Measurements from ENCODE around the gene ECHDC3.
"Not testable (repeated sequence)": the region's sequence is repeated elsewhere in the genome, so short reads cannot be mapped to it uniquely, and the experiment has no call there.

ECHDC3 gene

DNA sequence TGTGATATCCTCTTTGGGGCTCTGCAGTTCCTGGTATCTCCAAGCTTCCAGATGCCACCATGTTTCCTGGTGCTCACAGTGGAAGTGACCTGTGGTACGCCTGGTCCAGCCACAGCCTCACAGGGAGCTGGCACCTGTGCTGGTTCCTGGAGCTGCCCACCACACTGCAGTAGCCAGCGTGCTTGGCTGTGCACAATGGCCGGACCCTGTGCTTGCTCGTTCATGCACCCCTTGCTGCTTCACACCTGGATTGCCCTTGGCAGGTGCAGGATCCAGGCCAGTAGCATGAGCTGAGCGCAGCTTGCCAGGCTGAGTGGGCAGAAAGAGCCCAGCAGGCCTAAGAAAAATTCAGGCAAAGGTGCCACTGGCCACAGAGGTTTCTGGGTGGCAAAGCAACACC lies 11.4 kb upstream of the ECHDC3 start:
- H3K27ac ChIP-seq (ENCODE audit: low read depth, low read length, poor library complexity, severe bottlenecking), result no peak overlapping the region
- TF ChIP-seq, protein P1, sequence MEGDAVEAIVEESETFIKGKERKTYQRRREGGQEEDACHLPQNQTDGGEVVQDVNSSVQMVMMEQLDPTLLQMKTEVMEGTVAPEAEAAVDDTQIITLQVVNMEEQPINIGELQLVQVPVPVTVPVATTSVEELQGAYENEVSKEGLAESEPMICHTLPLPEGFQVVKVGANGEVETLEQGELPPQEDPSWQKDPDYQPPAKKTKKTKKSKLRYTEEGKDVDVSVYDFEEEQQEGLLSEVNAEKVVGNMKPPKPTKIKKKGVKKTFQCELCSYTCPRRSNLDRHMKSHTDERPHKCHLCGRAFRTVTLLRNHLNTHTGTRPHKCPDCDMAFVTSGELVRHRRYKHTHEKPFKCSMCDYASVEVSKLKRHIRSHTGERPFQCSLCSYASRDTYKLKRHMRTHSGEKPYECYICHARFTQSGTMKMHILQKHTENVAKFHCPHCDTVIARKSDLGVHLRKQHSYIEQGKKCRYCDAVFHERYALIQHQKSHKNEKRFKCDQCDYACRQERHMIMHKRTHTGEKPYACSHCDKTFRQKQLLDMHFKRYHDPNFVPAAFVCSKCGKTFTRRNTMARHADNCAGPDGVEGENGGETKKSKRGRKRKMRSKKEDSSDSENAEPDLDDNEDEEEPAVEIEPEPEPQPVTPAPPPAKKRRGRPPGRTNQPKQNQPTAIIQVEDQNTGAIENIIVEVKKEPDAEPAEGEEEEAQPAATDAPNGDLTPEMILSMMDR (IDR thresholded peaks at IDR 0.05; ENCODE audit: low read length), result no peak
- TF ChIP-seq EZH2 (IDR thresholded peaks at IDR 0.05; ENCODE audit: borderline replicate concordance, low read length), result no peak
- no peaks in the 10 kb centered on the region; the same call in 1 of the 2 replicates for H3K36me3 ChIP-seq (ENCODE audit: insufficient read depth, low read length)
- no peaks in the 10 kb centered on the region for H3K4me1 ChIP-seq (ENCODE audit: insufficient read depth, low read length, severe bottlenecking)
- no peaks in the 10 kb centered on the region for H3F3A ChIP-seq (ENCODE audit: insufficient read depth, low read length)
- H3K4me3 ChIP-seq (ENCODE audit: low read depth, low read length, poor library complexity, severe bottlenecking), result no peak overlapping the region
- no peaks in the 10 kb centered on the region for H4K20me1 ChIP-seq (ENCODE audit: insufficient read depth, low read length)
- H2AFZ ChIP-seq (ENCODE audit: low read length), result no peak overlapping the region
- H3K27me3 ChIP-seq (ENCODE audit: insufficient read depth, low read length), result no peaks in the 10 kb centered on the region
- H3K79me2 ChIP-seq (ENCODE audit: insufficient read depth, low read length), result no peaks in the 10 kb centered on the region
- no peaks in the 10 kb centered on the region for H3K9me3 ChIP-seq (ENCODE audit: low read length)
- H3K9ac ChIP-seq (ENCODE audit: low read length), result no peak overlapping the region
- no peaks in the 10 kb centered on the region for H3K9me2 ChIP-seq (ENCODE audit: low read depth, low read length)
- no peak overlapping the region for H3K4me2 ChIP-seq (ENCODE audit: low read length)

DNA sequence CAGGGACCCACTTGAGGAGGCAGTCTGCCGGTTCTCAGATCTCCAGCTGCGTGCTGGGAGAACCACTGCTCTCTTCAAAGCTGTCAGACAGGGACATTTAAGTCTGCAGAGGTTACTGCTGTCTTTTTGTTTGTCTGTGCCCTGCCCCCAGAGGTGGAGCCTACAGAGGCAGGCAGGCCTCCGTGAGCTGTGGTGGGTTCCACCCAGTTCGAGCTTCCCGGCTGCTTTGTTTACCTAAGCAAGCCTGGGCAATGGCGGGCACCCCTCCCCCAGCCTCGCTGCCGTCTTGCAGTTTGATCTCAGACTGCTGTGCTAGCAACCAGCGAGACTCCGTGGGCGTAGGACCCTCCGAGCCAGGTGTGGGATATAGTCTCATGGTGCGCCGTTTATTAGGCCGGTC lies 5.4 kb upstream of the ECHDC3 start:
- not testable (repeated sequence) for H3K4me2 ChIP-seq (ENCODE audit: low read length); H3K79me2 ChIP-seq (ENCODE audit: insufficient read depth, low read length); H3K27me3 ChIP-seq (ENCODE audit: insufficient read depth, low read length); H3K36me3 ChIP-seq (ENCODE audit: insufficient read depth, low read length); H3K9ac ChIP-seq (ENCODE audit: low read length); H3K27ac ChIP-seq (ENCODE audit: low read depth, low read length, poor library complexity, severe bottlenecking); H3K9me3 ChIP-seq (ENCODE audit: low read length); H4K20me1 ChIP-seq (ENCODE audit: insufficient read depth, low read length); H3K4me1 ChIP-seq (ENCODE audit: insufficient read depth, low read length, severe bottlenecking); H3K9me2 ChIP-seq (ENCODE audit: low read depth, low read length); H3F3A ChIP-seq (ENCODE audit: insufficient read depth, low read length); H2AFZ ChIP-seq (ENCODE audit: low read length); H3K4me3 ChIP-seq (ENCODE audit: low read depth, low read length, poor library complexity, severe bottlenecking)

DNA sequence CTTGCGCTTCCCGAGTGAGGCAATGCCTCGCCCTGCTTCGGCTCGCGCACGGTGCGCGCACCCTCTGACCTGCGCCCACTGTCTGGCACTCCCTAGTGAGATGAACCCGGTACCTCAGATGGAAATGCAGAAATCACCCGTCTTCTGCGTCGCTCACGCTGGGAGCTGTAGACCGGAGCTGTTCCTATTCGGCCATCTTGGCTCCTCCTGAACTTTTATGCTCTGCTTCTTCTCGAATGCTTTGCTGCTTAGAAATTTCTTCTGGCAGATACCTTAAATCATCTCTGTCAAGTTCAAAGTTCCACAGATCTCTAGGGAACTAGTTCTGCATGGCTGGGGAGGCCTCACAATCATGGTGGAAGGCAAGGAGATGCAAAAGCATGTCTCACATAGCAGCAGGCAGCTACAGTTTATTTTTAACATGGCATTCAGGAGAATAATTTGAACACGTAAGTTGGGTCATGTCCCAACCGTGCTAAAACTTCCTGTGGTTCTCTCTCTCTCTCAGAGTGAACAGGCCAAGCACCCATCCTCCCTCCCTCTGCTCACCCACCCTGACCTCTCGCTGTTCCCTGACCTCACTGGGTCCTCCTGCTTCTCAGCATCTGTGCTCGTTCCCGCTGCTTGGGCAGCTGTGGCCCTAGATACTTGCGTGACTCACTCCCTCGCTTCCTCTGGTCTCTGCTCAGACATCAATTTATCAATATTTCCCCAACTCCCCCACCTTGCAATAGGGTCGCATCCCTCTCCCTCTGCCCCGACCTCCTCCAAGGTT lies 4.7 kb upstream of the ECHDC3 start:
- not testable (repeated sequence) for H3K9ac ChIP-seq (ENCODE audit: low read length); H3K4me1 ChIP-seq (ENCODE audit: insufficient read depth, low read length, severe bottlenecking); H3K4me2 ChIP-seq (ENCODE audit: low read length); H3F3A ChIP-seq (ENCODE audit: insufficient read depth, low read length); H2AFZ ChIP-seq (ENCODE audit: low read length); H3K9me2 ChIP-seq (ENCODE audit: low read depth, low read length); H3K27me3 ChIP-seq (ENCODE audit: insufficient read depth, low read length); H3K36me3 ChIP-seq (ENCODE audit: insufficient read depth, low read length); H3K27ac ChIP-seq (ENCODE audit: low read depth, low read length, poor library complexity, severe bottlenecking); H3K4me3 ChIP-seq (ENCODE audit: low read depth, low read length, poor library complexity, severe bottlenecking); H3K79me2 ChIP-seq (ENCODE audit: insufficient read depth, low read length); H4K20me1 ChIP-seq (ENCODE audit: insufficient read depth, low read length); H3K9me3 ChIP-seq (ENCODE audit: low read length)

DNA sequence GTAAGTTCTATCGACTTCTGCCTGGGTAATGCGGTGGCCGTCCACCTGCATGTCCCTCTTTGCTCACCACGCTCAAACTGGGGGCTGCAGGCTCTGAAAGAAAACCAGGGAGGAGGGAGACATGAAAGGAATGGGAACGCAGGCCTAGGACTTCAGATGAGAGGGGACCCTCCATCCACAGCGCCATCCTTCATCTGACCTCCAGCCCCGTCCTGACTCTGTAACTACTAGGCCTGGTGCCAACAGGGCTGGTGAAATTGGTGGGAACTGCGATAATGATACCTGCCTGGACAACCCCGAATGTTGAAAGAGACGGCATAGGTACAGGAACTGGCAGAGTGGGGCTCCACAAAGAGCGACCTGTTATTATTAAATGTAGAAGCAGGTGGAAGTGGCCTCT lies 1.3 kb upstream of the ECHDC3 start:
- Histone ChIP-seq H3K4me1 (ENCODE audit: insufficient read depth, low read length, severe bottlenecking) (peaks cover 10% of the 10 kb centered on the region), H3K36me3 (ENCODE audit: insufficient read depth, low read length) (no peaks in the 10 kb centered on the region), H3K9ac (ENCODE audit: low read length) (no peak overlapping the region), H3K4me2 (ENCODE audit: low read length) (no peak overlapping the region), H2AFZ (ENCODE audit: low read length) (no peak overlapping the region), H3K9me3 (ENCODE audit: low read length) (no peaks in the 10 kb centered on the region), H3K9me2 (ENCODE audit: low read depth, low read length) (no peaks in the 10 kb centered on the region), H3K27me3 (ENCODE audit: insufficient read depth, low read length) (no peaks in the 10 kb centered on the region), H3K4me3 (ENCODE audit: low read depth, low read length, poor library complexity, severe bottlenecking) (no peak overlapping the region), H3K79me2 (ENCODE audit: insufficient read depth, low read length) (no peaks in the 10 kb centered on the region), H4K20me1 (ENCODE audit: insufficient read depth, low read length) (no peaks in the 10 kb centered on the region), H3F3A (ENCODE audit: insufficient read depth, low read length) (no peaks in the 10 kb centered on the region), H3K27ac (ENCODE audit: low read depth, low read length, poor library complexity, severe bottlenecking) (no peak overlapping the region)
- TF ChIP-seq, protein P1 (IDR thresholded peaks at IDR 0.05; ENCODE audit: low read length), result no peak
- TF ChIP-seq EZH2 (IDR thresholded peaks at IDR 0.05; ENCODE audit: borderline replicate concordance, low read length), result no peak

Data from OCI-LY1 (cell line).